Astrocyte of the spinal cord (primary cell): ENCODE data around the gene NR3C1.

Experiments used
- DNase-seq: peaks from one replicate; pipeline ENCODE4 v3.0.0; 2011; ENCODE audit warnings: low read depth, low spot score
- H3K4me3 ChIP-seq: 2 replicates; pipeline ENCODE4 v1.5.1; 2011; ENCODE audit warnings: low read depth, mild to moderate bottlenecking, low read length, moderate library complexity
- in situ Hi-C: cut with HindIII; loops from 2 replicates; pipeline ENCODE4 v1.10.0; 2017; ENCODE audit warnings: low sequenced_read_pairs
- TF ChIP-seq, protein P1 (sequence below): IDR thresholded peaks from 2 replicates; pipeline ENCODE4 v1.5.1; 2012; ENCODE audit warnings: low read depth, mild to moderate bottlenecking, low read length, inconsistent platforms

NR3C1 gene

GRCh38 chr5:143245929-143246561, 157.4 kb downstream of the NR3C1 start:
- in situ Hi-C loops, result no loop called here
- TF ChIP-seq, protein P1, sequence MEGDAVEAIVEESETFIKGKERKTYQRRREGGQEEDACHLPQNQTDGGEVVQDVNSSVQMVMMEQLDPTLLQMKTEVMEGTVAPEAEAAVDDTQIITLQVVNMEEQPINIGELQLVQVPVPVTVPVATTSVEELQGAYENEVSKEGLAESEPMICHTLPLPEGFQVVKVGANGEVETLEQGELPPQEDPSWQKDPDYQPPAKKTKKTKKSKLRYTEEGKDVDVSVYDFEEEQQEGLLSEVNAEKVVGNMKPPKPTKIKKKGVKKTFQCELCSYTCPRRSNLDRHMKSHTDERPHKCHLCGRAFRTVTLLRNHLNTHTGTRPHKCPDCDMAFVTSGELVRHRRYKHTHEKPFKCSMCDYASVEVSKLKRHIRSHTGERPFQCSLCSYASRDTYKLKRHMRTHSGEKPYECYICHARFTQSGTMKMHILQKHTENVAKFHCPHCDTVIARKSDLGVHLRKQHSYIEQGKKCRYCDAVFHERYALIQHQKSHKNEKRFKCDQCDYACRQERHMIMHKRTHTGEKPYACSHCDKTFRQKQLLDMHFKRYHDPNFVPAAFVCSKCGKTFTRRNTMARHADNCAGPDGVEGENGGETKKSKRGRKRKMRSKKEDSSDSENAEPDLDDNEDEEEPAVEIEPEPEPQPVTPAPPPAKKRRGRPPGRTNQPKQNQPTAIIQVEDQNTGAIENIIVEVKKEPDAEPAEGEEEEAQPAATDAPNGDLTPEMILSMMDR, result no peak
- no peak overlapping the region for H3K4me3 ChIP-seq
- DNase-seq, result peak; percentile 95

GRCh38 chr5:143244990-143245389, 158.5 kb downstream of the NR3C1 start:
- TF ChIP-seq, protein P1, result no peak
- in situ Hi-C loops, result no loop called here
- DNase-seq, result peak; percentile 48
- H3K4me3 ChIP-seq, result no peak overlapping the region

DNA sequence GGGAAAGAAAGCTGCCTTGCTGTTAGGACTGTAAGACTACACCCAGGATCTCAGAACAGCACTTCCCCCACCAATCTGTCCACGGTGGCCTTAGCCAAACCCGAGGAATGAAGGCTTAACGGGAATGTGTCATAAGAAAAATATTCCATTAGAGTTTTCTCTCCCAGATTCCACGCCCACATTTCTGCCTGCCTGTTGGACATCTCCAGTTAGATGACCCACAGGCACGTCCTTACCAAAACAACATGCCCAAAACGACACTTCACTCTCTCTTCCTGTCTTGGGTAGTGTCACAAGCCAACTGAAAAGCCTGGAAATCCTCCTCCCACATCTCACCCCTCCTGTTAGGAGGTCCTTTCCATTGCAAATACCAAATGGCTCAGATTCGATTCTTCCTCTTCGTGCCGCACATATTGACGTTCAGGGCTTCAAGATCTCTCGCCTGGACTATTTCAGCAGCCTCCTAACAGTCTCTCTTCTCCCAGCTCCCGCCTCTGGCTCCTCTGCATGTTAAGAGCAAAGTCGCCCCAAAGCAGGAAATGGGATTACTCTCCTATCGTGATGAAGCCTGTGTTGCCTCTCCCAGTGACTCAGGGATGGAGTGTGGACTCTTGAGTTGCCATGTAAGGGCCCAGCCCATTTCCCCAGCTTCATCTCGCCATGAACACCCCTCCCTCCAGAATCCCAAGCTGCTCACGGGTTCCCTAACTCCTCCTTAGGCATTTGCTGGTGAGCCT, 159.3 kb downstream of the NR3C1 start:
- H3K4me3 ChIP-seq, result no peak overlapping the region
- in situ Hi-C loops, result no loop called here
- TF ChIP-seq, protein P1, result no peak
- DNase-seq, result peak; percentile 97

GRCh38 chr5:143243103-143243502, 160.4 kb downstream of the NR3C1 start:
- TF ChIP-seq, protein P1, result no peak
- H3K4me3 ChIP-seq, result no peak overlapping the region
- in situ Hi-C loops, result no loop called here
- DNase-seq, result no peak

DNA sequence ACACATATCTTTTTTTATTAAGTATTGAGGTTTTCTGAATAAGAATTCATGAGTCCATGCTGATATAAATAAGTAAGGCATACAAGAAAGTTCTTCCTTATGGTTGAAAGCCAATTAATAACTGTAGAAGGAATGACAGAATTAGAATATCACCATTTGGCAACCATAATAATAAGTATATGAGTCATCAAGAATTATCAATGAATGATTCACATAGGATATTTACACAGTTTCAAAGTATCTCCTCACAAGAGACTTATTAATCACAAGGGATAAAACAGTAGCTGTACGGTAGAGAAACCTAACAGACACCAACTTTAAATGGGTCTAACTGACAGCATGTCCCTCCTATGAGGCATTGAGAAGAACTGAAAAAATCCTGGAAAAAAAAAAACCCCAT, 161.6 kb downstream of the NR3C1 start:
- H3K4me3 ChIP-seq, result no peak overlapping the region
- in situ Hi-C loops, result no loop called here
- TF ChIP-seq, protein P1, result no peak
- no peak for DNase-seq

- no peak overlapping the region for H3K4me3 ChIP-seq
- TF ChIP-seq, protein P1, result no peak
- DNase-seq, result no peak
- in situ Hi-C loops, result no loop called here
These were observed 163.5 kb downstream of the NR3C1 start for GRCh38 chr5:143239882-143240518.
